Measurements from ENCODE around the gene HINT2. TPM values are rescaled to one million over a fixed set of nuclear protein-coding genes. Genes with fewer than 3 reads are reported as not detected.

The HINT2 gene
- total RNA-seq, 1 donor, result 17.0 TPM

GRCh38 chr9:35832814-35833213 is 18.0 kb upstream of the HINT2 start:
- peaks cover 6% of the 10 kb centered on the region for H3K79me2 ChIP-seq (ENCODE audit: insufficient read depth, low read length)
- TF ChIP-seq CTCF (IDR thresholded peaks at IDR 0.05; ENCODE audit: extremely low read depth, low read depth, low read length), result no peak
- H2AFZ ChIP-seq (ENCODE audit: low read length), result no peak overlapping the region
- DNase-seq (ENCODE audit: insufficient read length, low spot score, missing footprints), result no peak
- H3K27ac ChIP-seq (ENCODE audit: low read depth, low read length), result no peak overlapping the region
- peaks cover 23% of the 10 kb centered on the region for H3K4me1 ChIP-seq (ENCODE audit: insufficient read depth, low read length)
- no peak overlapping the region for H3K4me3 ChIP-seq (ENCODE audit: insufficient read depth, low read length)
- H3K9me3 ChIP-seq (ENCODE audit: low read depth, low read length), result no peaks in the 10 kb centered on the region
- H3K36me3 ChIP-seq (ENCODE audit: insufficient read depth, low read length), result no peaks in the 10 kb centered on the region
- no peaks in the 10 kb centered on the region for H3K27me3 ChIP-seq (ENCODE audit: insufficient read depth, low read length)
- H3K4me2 ChIP-seq (ENCODE audit: insufficient read depth, low read length), result no peak overlapping the region
- H4K20me1 ChIP-seq (ENCODE audit: insufficient read depth, low read length), result no peaks in the 10 kb centered on the region

DNA sequence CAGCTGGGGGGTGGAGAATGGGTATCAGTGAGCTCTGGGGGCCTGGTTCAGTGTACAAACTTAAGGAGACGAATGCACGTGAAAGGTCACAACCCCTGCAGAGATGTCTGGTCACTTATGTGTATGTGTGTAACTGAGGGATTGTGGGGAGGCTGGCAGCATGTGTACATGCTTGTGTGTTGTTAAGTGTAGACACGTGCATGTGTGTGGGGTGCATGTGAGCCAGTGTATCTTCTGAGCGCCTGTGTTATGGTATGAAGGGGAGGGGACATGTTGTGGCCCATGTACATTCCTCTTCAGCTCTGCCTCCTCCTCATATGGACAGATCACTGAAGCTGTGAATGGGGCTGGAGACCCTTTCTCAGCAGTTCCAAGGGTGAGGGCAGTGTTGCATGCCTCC is 16.2 kb upstream of the HINT2 start:
- no peaks in the 10 kb centered on the region for H3K36me3 ChIP-seq (ENCODE audit: insufficient read depth, low read length)
- no peak overlapping the region for H3K27ac ChIP-seq (ENCODE audit: low read depth, low read length)
- H3K79me2 ChIP-seq (ENCODE audit: insufficient read depth, low read length), result peaks cover 6% of the 10 kb centered on the region
- H3K4me1 ChIP-seq (ENCODE audit: insufficient read depth, low read length), result peaks cover 37% of the 10 kb centered on the region
- no peak overlapping the region for H3K4me2 ChIP-seq (ENCODE audit: insufficient read depth, low read length)
- TF ChIP-seq CTCF (IDR thresholded peaks at IDR 0.05; ENCODE audit: extremely low read depth, low read depth, low read length), result no peak
- H4K20me1 ChIP-seq (ENCODE audit: insufficient read depth, low read length), result no peaks in the 10 kb centered on the region
- H3K9me3 ChIP-seq (ENCODE audit: low read depth, low read length), result no peaks in the 10 kb centered on the region
- no peak overlapping the region for H3K4me3 ChIP-seq (ENCODE audit: insufficient read depth, low read length)
- H3K27me3 ChIP-seq (ENCODE audit: insufficient read depth, low read length), result no peaks in the 10 kb centered on the region
- no peak for DNase-seq (ENCODE audit: insufficient read length, low spot score, missing footprints)
- H2AFZ ChIP-seq (ENCODE audit: low read length), result no peak overlapping the region

DNA sequence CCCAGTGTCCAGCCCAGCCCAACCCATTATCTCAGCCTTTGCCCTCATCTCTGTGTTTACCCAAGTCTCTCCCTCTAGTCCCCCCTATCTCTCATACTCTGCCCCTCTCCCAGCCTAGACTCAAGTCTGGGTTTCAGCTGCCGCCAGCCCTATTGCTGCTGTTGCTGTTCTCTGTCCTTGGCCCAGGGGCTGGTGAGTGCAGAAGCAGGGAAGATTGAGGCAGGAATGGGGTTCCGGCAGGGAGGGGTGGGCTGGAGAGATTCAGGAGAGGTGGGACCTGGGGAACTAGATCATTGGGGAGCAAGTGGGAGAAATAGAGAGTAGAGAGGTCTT is 14.9 kb upstream of the HINT2 start:
- H3K27me3 ChIP-seq (ENCODE audit: insufficient read depth, low read length), result no peaks in the 10 kb centered on the region
- peak overlapping the region; percentile 65 for H3K27ac ChIP-seq (ENCODE audit: low read depth, low read length)
- peaks cover 6% of the 10 kb centered on the region for H3K79me2 ChIP-seq (ENCODE audit: insufficient read depth, low read length)
- peak overlapping the region; percentile 75 for H2AFZ ChIP-seq (ENCODE audit: low read length)
- H3K9me3 ChIP-seq (ENCODE audit: low read depth, low read length), result no peaks in the 10 kb centered on the region
- H4K20me1 ChIP-seq (ENCODE audit: insufficient read depth, low read length), result no peaks in the 10 kb centered on the region
- H3K4me1 ChIP-seq (ENCODE audit: insufficient read depth, low read length), result peaks cover 37% of the 10 kb centered on the region
- DNase-seq (ENCODE audit: insufficient read length, low spot score, missing footprints), result peak; percentile 79
- peak overlapping the region; percentile 80 for H3K4me3 ChIP-seq (ENCODE audit: insufficient read depth, low read length)
- peak overlapping the region; percentile 88 for H3K4me2 ChIP-seq (ENCODE audit: insufficient read depth, low read length)
- TF ChIP-seq CTCF (IDR thresholded peaks at IDR 0.05; ENCODE audit: extremely low read depth, low read depth, low read length), result no peak
- H3K36me3 ChIP-seq (ENCODE audit: insufficient read depth, low read length), result no peaks in the 10 kb centered on the region

DNA sequence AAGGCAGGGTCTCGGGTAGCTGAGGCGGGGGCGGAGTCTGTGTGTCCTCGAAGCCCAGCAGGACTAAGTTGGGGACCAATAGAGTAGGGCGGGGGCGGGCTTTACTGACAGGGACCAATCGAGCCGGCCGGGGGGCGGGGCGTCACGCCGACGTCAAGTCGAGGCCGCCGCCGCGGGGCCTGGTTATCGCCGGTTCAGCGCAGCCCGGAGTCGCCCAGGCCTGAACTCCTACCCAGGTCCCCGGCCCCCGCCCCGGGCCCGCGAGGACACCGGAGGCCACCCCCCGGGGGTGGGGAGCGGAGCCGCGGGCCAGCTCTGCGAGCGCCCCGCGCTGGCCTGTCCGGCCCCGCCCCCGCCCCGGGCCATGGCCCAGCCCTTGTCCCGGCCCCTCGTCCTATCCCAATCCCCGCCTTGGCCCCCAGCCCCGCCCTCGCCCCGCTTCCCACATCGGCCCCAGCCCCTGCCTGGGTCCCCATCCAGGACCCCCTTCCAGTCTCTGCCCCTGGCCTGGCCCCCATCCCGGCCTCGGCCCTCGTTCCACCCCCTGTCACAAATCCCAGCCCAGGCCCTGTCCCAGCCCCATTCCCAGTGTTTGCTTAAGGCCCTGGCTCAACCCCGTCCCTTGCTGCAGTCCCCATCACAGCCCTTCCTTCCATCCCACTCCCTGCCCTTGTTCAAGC is 14.4 kb upstream of the HINT2 start, which contains the start of gene TMEM8B:
TSS of gene TMEM8B (plus strand) at position 145 of the 680 bp plus-strand sequence. CDS start at position 365, 220 bp downstream.
- H4K20me1 ChIP-seq (ENCODE audit: insufficient read depth, low read length), result no peaks in the 10 kb centered on the region
- peak; percentile 99 for DNase-seq (ENCODE audit: insufficient read length, low spot score, missing footprints)
- H3K4me1 ChIP-seq (ENCODE audit: insufficient read depth, low read length), result peaks cover 36% of the 10 kb centered on the region
- peak within 1 kb of the TSS; percentile 93 for H2AFZ ChIP-seq (ENCODE audit: low read length)
- H3K36me3 ChIP-seq (ENCODE audit: insufficient read depth, low read length), result no peaks in the 10 kb centered on the region
- H3K27ac ChIP-seq (ENCODE audit: low read depth, low read length), result peak within 1 kb of the TSS; percentile 65
- H3K4me3 ChIP-seq (ENCODE audit: insufficient read depth, low read length), result peak within 1 kb of the TSS; percentile 80
- H3K27me3 ChIP-seq (ENCODE audit: insufficient read depth, low read length), result no peaks in the 10 kb centered on the region
- H3K79me2 ChIP-seq (ENCODE audit: insufficient read depth, low read length), result peaks cover 6% of the 10 kb centered on the region
- H3K9me3 ChIP-seq (ENCODE audit: low read depth, low read length), result no peaks in the 10 kb centered on the region
- H3K4me2 ChIP-seq (ENCODE audit: insufficient read depth, low read length), result peak within 1 kb of the TSS; percentile 88
- no peak for TF ChIP-seq CTCF (IDR thresholded peaks at IDR 0.05; ENCODE audit: extremely low read depth, low read depth, low read length)

Measured in osteoblast (primary cell).